ENCODE results near the gene STARD7.

The STARD7 gene

DNA sequence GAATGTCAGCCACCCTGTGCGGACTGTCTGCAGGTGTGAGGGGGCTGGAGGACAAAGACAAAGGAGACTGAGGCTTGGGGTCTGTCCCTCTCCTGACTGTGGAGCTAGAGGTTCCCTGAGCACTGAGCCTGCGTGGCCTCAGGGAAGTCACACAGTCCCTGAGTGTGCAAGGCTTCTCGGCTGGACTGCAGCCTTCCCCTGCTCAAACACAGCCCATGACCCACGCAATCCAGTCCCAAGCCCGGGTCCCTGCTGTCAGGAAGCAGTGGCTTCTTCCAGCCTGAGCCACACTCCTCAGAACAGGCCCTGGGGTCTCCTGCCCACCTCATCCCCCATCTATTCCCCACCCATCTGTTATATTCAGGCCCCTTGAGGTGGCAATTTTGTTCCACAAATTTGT lies 73.0 kb downstream of the STARD7 start:
- Histone ChIP-seq H3K9me3 (ENCODE audit: control insufficient read depth, insufficient read depth, low read depth, low read length) (no peaks in the 10 kb centered on the region), H3K4me3 (ENCODE audit: low read depth, low read length) (no peak overlapping the region), H3K4me1 (ENCODE audit: control insufficient read depth, insufficient read depth, low read length) (no peaks in the 10 kb centered on the region), H3K36me3 (ENCODE audit: control insufficient read depth in 2 of 2, insufficient read depth in 1 of 2, low read length in 2 of 2) (no peaks in the 10 kb centered on the region), H3K27ac (ENCODE audit: extremely low read depth, low read depth, low read length) (no peak overlapping the region)
- ChIA-PET POLR2A (no interaction called here), CTCF (interaction anchor here (0.6 to 10.0 kb wide), 5 partner anchors 11 to 138 kb away, joined by 3 to 142 read pairs (median 4); partner anchors contain the start of gene DUSP2)
- TF ChIP-seq IKZF3 (tag by site-specific recombination; IDR thresholded peaks at IDR 0.05) (no peak), YY2 (tag by site-specific recombination; IDR thresholded peaks at IDR 0.05) (no peak), ZNF354C (tag by site-specific recombination; IDR thresholded peaks at IDR 0.05; ENCODE audit: borderline replicate concordance, low read depth) (no peak), ZNF169 (tag by site-specific recombination; IDR thresholded peaks at IDR 0.05) (no peak), KLF9 (tag by site-specific recombination; IDR thresholded peaks at IDR 0.05; ENCODE audit: low read depth) (no peak), ZNF366 (tag by site-specific recombination; conservative IDR thresholded peaks at IDR 0.05) (no peak), ZNF433 (tag by site-specific recombination; IDR thresholded peaks at IDR 0.05; ENCODE audit: low read depth) (no peak)
- TF ChIP-seq, protein P1, sequence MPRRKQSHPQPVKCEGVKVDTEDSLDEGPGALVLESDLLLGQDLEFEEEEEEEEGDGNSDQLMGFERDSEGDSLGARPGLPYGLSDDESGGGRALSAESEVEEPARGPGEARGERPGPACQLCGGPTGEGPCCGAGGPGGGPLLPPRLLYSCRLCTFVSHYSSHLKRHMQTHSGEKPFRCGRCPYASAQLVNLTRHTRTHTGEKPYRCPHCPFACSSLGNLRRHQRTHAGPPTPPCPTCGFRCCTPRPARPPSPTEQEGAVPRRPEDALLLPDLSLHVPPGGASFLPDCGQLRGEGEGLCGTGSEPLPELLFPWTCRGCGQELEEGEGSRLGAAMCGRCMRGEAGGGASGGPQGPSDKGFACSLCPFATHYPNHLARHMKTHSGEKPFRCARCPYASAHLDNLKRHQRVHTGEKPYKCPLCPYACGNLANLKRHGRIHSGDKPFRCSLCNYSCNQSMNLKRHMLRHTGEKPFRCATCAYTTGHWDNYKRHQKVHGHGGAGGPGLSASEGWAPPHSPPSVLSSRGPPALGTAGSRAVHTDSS (tag by site-specific recombination; IDR thresholded peaks at IDR 0.05): no peak
- TF ChIP-seq, protein P2, sequence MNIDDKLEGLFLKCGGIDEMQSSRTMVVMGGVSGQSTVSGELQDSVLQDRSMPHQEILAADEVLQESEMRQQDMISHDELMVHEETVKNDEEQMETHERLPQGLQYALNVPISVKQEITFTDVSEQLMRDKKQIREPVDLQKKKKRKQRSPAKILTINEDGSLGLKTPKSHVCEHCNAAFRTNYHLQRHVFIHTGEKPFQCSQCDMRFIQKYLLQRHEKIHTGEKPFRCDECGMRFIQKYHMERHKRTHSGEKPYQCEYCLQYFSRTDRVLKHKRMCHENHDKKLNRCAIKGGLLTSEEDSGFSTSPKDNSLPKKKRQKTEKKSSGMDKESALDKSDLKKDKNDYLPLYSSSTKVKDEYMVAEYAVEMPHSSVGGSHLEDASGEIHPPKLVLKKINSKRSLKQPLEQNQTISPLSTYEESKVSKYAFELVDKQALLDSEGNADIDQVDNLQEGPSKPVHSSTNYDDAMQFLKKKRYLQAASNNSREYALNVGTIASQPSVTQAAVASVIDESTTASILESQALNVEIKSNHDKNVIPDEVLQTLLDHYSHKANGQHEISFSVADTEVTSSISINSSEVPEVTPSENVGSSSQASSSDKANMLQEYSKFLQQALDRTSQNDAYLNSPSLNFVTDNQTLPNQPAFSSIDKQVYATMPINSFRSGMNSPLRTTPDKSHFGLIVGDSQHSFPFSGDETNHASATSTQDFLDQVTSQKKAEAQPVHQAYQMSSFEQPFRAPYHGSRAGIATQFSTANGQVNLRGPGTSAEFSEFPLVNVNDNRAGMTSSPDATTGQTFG (tag by site-specific recombination; IDR thresholded peaks at IDR 0.05; ENCODE audit: borderline replicate concordance): no peak
- TF ChIP-seq, protein P3, sequence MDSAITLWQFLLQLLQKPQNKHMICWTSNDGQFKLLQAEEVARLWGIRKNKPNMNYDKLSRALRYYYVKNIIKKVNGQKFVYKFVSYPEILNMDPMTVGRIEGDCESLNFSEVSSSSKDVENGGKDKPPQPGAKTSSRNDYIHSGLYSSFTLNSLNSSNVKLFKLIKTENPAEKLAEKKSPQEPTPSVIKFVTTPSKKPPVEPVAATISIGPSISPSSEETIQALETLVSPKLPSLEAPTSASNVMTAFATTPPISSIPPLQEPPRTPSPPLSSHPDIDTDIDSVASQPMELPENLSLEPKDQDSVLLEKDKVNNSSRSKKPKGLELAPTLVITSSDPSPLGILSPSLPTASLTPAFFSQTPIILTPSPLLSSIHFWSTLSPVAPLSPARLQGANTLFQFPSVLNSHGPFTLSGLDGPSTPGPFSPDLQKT (IDR thresholded peaks at IDR 0.05; ENCODE audit: borderline replicate concordance, low read depth, low read length): no peak

DNA sequence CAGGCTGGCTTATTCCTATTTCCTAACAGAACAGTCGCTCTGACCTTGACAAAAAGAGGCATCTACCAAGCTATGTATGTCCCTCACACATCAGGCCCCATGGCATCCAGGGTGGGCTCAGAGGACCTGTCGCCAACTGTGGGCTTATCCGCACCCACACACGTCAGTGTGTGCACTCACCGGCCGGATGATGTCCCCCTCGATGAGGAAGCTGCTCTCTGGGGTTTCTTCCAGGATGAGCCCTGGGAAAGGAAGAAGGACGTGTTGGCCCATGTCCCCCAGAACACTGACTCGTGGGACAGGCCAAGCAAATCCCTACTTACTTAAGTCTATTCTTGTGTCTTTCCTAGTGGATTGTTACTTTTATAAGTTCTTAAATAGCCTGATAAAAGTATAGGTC lies 73.5 kb downstream of the STARD7 start:
- Histone ChIP-seq H3K4me3 (ENCODE audit: low read depth, low read length) (no peak overlapping the region), H3K9me3 (ENCODE audit: control insufficient read depth, insufficient read depth, low read depth, low read length) (no peaks in the 10 kb centered on the region)

More for the DNA sequence above, 73.5 kb downstream of the STARD7 start:
- no peaks in the 10 kb centered on the region for H3K4me1 ChIP-seq (ENCODE audit: control insufficient read depth, insufficient read depth, low read length)
- H3K27ac ChIP-seq (ENCODE audit: extremely low read depth, low read depth, low read length): no peak overlapping the region
- no peak for TF ChIP-seq FEZF1 (tag by site-specific recombination; IDR thresholded peaks at IDR 0.05)
- no peak for TF ChIP-seq ZNF514 (tag by site-specific recombination; IDR thresholded peaks at IDR 0.05)
- no peak for TF ChIP-seq ZNF324 (tag by site-specific recombination; IDR thresholded peaks at IDR 0.05)
- no peak for TF ChIP-seq ZNF214 (tag by site-specific recombination; IDR thresholded peaks at IDR 0.05; ENCODE audit: borderline replicate concordance)
- TF ChIP-seq ZNF701 (tag by site-specific recombination; IDR thresholded peaks at IDR 0.05): no peak
- no peak for TF ChIP-seq ZNF133 (tag by site-specific recombination; IDR thresholded peaks at IDR 0.05)
- TF ChIP-seq ZBTB17 (tag by site-specific recombination; IDR thresholded peaks at IDR 0.05): no peak
- TF ChIP-seq EGR2 (tag by site-specific recombination; IDR thresholded peaks at IDR 0.05; ENCODE audit: low read depth): no peak
- no peak for TF ChIP-seq ZNF112 (tag by site-specific recombination; IDR thresholded peaks at IDR 0.05)
- no peak for TF ChIP-seq ZNF239 (tag by site-specific recombination; IDR thresholded peaks at IDR 0.05)
- no peak for TF ChIP-seq ZNF221 (tag by site-specific recombination; IDR thresholded peaks at IDR 0.05; ENCODE audit: borderline replicate concordance)
- TF ChIP-seq ZNF366 (tag by site-specific recombination; conservative IDR thresholded peaks at IDR 0.05): no peak
- H3K36me3 ChIP-seq (ENCODE audit: control insufficient read depth in 2 of 2, insufficient read depth in 1 of 2, low read length in 2 of 2): no peaks in the 10 kb centered on the region
- ChIA-PET CTCF (interaction anchor here (1.0 to 2.7 kb wide), 3 partner anchors 18 to 112 kb away, joined by 3 to 12 read pairs (median 4); partner anchors contain the start of gene ADRA2B), POLR2A (no interaction called here)

Data from HEK293 (cell line).